ENCODE data around the gene ACSL5.
"Not testable (repeated sequence)": the region's sequence is repeated elsewhere in the genome, so short reads cannot be mapped to it uniquely, and the experiment has no call there.

The ACSL5 gene

DNA sequence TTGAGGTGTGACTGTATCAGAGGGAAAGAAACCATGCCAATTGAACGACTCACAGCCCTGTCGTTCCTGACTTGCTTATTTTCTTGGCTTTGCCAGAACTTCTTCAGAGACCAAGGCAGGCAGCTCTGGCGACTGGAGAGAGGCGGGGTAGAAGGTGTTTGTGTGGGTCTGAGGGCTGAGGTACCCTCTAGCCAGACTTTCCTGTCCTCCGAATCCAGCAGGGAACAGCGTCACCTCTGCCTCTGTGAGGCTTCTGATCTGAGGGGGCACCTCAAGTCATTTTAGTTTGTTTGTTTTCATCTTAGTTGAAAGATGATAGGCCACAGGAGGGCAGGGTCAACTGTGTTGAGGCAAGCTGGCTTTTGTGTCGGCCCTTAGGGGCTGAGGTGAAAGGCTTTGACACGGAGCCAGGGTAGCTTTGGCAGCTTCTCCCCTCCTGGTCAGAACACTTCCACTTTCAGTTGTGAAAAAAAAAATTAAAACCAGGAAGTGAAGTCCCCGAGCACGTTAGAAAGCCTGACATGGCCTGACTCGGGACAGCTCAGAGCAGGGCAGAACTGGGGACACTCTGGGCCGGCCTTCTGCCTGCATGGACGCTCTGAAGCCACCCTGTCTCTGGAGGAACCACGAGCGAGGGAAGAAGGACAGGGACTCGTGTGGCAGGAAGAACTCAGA lies 1.9 kb downstream of the ACSL5 start:
- no peak for DNase-seq

DNA sequence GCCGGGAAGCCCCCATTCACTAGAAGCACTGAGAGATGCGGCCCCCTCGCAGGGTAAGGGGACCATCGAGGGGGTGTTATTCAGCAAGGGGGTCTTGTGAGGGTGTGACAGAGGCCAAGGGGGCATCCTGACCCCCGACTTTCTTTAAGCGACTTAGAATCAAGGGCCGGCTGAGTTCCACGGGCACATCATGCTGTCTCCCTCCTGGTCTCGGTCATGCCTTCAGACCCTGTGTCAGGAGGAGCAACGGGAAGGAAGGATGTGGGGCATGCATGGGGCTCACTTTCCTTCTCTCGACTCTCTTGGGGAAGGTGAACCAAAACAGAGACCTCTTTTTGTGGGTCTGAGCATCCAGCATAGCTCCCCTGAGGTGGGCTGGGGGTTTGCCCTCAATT lies 2.5 kb downstream of the ACSL5 start:
- DNase-seq: no peak

DNA sequence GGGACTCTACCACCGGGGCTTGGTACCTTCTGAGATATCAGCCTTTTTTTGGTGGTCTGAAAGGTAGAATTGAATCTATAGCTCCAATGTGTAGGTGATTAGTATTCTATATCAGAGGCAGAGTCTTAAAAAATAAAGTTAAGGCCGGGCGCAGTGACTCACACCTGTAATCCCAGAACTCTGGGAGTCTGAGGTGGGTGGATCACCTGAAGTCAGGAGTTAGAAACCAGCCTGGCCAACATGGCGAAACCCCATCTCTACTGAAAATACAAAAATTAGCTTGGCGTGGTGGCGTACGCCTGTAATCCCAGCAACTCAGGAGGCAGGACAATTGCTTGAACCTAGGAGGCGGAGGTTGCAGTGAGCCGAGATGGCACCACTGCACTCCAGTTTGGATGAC lies 3.2 kb downstream of the ACSL5 start:
- DNase-seq: not testable (repeated sequence)

DNA sequence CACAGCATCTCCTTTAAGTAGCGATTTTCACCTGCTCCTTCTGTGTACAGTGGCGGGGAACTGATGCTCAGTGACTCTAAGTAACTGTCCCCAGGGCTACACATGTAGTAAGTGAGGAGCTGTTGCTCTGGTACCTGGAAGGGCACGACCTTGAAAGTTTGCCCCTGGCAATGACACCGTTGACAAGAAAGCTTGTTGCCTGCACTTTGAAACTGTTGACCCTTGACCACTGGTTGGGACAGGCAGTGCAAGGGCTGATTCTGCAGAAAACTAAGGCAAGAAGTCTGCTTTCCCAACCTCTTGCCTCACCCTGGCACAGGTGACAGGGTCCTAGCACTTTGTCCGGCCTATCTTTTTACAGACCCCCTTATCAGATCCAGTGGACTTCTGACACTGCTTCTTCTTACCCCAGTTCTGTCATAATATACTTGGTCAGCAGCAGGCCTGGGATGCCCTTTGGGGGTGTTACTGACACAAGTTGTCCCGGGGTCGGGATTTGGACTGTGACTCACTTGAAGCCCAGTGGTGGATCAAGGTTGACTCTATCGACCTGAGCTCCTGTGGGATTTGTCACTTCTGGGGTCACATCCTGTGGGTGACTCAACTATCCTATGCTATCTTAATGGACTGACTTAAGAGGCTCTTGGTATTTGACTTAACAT lies 5.8 kb downstream of the ACSL5 start:
- no peak for DNase-seq

DNA sequence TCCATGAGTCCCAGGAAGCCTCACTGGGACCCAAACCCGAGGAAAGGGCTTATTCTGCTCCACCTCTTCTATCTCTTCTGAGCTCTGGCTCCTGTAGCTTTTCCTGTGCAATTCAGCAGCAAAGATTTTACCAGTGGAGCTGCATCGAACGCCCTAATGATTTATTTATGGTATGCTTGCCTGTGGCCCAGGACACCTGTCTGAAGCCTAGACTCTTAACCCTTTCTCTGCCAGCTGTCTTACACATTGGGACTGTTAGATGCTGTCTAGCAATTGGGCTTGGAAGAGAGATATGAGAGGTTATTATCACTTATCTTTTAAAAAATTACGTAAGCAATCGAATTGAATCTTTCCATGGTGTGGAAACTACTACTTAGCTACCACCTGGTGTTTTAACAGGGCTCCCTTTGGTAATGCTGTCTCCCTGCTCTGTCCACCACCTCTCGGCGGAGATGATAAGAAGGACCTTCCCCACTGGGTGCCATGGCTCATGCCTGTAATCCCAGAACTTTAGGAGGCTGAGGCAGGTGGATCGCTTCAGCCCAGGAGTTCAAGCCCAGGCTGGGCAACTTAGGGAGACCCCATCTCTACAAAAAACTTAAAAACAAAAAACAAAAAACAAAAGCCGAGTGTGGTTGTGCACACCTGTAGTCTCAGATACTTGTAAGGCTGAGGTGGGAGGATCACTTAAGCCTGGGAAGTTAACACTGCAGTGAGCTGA lies 8.8 kb downstream of the ACSL5 start:
- no peak for DNase-seq

DNA sequence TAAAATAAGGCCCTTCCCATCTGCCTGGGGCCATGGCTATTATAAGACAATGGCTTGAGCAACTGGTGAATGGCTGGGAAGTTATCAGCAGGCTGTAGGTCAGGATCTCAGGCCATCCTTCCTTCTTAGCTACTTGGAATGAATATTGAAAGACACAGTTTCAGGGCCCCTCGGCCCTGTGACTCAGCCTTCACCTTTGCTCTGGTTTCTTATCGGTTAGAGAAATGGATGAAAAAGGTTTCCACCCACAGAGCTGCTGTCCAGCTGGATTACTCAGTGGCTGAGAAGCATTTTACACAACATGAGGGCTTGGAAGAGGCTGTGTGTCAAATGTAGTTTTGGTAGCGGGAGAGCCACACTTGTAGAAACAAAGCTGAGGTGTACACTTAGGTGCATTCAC lies 9.4 kb downstream of the ACSL5 start:
- DNase-seq: no peak

DNA sequence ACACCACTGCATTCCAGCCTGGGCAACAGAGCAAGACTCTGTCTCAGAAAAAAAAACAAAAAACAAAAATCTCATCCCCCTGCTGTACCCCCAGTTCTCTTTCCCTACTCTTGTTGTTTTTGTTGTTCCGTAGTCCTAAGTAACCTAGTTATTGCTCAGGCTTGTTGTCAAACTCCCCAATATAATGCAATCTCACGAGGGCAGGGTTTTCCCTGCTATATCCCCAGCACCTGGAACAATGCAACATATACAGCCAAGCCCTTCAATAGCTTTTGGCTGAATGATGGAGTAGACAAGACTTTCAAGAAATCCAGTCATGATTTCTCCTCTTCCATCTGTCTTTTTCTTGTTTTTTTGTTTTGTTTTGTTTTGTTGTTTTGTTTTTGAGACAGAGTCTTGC lies 10.2 kb downstream of the ACSL5 start:
- no peak for DNase-seq

DNA sequence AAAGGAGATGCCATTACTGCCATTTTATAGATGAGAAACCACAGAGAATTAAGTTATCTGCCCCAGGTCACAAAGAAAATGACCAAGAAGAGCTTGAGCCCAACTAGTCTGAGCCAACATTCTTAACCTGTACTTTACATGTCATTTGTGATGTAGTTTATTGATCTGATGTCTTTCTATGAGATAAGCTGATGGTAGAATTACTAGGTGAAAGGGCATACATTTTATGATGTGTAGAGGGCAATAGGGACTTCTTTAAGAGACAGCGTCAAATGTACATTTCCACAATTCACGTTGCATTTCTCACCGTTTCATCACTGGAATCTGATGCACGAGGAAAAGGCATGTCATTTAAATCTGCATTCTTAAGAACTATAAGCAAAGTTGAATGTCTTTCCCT lies 11.3 kb downstream of the ACSL5 start:
- DNase-seq: no peak

DNA sequence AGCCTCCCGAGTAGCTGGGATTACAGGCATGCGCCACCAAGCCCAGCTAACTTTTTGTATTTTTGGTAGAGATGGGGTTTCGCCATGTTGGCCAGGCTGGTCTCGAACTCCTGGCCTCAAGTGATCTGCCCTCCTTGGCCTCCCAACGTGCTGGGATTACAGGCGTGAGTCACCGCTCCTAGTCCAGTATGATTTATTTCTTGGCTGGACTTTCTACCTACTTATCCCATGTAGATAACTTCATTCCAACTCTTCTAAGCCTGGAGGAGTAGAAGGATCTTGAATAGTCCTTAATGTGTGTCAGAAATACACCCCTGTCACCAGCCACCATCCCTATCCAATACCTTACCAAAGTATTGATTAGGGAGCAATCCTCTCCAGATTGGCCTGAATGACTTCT lies 14.1 kb downstream of the ACSL5 start:
- not testable (repeated sequence) for DNase-seq

DNA sequence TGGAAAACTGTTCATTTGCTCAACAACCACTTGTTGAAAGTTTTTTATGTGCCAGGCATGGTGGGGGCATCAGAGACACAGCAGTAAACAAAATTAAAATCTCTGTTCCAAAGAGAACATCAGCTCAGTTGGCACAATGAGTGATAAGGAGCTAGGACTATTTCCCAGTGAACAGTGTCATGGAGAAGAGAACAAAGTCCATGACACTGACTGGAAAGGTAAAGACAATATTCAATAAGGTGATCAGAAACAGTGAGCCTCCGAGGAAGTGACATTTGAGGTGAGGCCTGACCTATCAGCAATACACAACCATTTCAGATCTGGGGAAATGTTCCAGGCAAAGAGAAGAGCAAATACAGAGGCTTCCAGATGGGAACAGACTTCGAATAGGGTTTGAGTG lies 14.6 kb downstream of the ACSL5 start:
- no peak for DNase-seq

DNA sequence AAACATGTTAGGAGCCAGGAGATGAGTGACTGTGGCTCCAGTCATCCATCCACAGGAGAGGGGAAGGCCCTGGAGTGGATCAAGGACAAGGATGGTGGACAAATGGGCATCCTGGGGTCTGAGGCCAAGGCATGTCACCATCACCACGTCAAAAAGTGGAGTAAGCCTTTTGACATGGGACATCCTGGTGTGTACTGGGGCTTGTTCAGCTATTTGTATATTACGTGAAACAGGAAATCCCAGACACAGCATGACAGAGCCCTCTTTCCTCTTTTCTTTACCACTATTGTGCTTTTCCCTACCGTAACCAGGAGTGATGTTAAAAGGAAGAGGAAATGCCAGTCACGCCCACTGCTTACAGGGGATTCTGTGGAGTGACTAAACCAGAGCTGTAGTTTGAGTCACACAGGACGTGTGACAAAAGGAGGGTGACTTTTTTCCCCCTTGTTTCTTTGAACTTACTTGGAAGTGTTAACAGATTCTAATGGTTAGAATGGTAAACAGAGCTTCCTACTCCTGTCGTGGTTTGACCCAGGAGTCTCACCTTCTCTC lies 15.4 kb downstream of the ACSL5 start:
- no peak for DNase-seq

DNA sequence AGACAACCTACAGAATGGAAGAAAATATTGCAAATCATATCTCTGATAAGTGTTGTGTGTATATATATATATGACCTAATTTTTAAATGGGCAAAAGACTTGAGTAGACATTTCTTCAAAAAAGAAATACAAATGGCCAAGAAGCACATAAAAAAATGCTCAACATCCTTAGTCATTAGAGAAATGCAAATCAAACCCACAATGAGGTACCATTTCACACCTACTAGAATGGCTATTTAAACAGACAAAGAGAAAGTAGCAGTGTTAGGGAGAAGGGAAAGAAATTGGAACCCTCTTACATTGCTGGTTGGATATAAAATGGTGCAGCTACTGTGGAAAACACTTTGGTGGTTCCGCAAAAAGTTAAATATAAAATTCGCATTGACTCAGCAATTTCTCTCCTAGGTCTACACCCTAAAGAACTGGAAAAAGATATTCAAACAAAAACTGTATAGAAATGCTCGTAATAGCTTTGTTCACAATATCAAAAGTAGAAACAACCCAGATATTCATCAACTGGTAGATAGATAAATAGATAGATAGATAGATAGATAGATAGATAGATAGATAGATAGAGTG lies 16.3 kb downstream of the ACSL5 start:
- DNase-seq: no peak

DNA sequence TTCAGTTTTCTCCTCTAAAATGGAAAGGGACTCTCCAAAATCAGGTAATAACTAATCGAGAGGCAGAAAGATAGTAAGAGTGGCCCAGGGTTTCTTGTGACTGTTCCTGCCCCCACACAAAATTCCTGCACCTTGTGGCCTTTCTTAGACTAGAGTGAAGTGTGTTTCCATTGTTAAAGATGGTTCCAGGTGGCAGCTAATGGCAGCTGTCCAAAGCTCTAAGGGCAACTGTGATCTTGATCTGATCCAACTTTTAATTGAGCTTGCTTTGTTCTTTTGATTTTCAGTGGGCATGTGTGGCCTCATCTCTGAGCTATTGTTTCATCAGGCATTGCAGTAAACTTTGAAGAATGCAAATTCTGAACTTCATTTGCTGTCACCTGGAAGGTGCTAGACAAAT lies 19.4 kb downstream of the ACSL5 start:
- DNase-seq: no peak

DNA sequence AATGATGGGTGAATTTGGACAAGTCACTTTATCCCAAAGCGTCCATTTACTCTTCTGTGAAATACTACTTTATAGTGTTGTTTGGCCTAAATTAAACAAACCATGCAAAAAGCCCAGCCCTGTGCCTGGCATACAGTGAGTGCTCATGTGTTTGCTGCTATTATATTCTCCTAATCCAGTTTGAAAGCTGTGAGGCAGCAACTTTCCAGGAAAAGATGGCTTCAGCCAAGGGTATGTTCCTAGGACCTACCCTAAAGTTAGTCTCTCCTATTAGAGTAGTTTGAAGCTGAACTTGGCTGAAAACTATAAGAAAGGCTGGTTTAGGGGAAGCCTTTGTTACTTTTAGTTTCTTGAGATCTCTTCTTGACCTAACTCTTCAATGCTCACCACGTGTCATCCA lies 19.9 kb downstream of the ACSL5 start:
- DNase-seq: no peak

DNA sequence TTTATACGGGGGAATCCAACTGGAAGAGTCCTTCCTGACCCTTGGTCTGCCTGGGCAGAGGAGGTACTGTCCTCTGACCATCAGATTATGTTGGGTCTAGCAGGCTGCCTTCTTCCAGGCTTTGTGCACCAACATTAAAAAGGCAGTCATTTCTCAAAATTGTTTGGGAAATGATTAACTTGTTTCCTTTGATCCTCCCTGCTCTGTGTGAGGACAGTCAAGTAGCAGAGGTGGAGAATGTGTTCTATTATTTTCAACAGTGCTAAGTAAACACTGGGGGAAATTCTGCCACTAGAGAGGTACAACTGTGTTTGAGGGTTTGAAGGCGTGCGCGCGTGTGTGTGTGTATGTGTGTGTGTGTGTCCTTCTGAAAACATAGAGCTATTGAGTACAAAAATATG lies 20.6 kb downstream of the ACSL5 start:
- DNase-seq: no peak

DNA sequence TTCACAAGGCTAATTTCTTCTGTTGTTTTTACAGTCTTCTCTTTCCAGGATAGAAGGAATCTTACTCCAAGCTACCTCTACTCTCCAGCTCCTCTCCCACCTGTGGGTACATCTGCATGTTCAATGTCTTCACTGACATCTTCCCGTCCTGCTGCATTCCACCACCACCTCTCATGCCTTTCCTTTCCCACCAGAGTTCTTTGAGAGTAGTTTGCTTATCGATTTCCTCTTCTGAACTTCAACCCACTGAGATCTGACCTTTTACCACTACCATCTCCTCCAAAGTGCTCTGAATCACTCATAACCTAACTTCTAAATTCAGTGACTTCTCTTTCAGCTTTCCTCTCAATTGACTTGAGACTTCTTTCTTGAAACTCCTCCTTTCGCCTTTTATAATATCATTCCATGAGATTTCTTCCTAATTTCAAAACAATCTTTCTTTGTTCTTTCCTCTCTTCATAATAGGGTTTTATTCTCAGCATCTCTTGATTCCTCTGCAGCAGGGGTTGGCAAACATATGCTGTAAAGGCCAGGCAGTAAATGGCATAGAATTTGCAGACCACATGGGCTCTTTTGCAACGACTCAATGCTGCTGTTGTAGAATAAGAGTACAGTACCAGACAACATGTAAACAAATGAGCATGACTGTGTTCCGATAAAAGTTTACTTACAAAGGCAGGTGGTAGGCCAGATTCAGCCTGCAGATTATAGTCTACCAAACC lies 22.1 kb downstream of the ACSL5 start:
- DNase-seq: no peak

DNA sequence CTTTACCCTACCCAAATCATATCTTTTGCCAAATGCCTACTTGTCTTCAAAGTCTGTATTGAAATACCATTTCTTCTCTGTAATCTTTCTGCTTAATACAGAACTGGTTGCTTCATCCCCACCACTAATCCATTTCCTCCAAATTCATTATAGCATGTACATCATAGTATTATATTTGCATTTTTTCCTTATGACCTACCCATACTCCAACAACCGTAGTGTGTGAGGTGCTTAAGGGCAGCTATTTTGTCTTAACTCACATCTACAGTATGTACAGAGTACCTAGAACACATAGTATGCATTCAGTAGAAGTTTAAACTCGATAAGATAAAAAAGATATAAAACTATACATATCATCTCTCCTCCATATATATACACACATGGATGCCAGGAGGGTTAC lies 23.7 kb downstream of the ACSL5 start:
- DNase-seq: no peak

DNA sequence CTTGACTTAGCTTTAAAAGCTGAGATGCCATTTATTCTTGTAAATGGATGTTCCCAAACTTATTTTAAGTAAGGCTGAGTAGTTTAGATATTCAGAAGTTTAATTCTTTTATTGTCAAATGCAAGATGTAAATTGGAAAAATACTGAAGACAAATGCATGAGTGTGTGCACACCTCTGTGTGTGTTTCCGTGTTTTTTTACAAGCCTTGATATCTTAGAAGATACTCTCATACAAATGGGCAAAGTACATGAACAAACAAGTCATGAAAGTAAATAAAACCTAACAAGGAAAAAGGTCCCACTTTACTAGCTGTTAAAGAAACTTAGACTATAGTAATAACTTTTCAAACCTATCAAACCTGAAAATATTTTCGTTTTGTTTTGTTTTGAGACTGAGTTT lies 29.0 kb downstream of the ACSL5 start:
- DNase-seq: no peak

DNA sequence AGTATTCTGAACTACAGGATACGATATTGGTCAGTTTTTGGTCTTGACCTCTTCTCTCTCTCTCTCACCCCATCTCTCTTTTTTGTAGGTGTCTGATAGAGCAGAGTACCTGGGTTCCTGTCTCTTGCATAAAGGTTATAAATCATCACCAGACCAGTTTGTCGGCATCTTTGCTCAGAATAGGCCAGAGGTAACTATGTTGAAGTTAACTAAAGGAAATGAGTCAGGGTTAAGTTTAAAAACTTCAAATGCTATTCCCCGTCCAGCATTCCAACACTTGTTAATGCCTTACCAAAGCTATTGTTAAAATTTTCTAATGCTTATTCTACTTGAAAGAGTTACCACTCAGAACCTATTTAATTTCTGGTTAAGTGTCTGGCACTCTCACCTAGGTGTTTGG lies 30.7 kb downstream of the ACSL5 start:
- no peak for DNase-seq

DNA sequence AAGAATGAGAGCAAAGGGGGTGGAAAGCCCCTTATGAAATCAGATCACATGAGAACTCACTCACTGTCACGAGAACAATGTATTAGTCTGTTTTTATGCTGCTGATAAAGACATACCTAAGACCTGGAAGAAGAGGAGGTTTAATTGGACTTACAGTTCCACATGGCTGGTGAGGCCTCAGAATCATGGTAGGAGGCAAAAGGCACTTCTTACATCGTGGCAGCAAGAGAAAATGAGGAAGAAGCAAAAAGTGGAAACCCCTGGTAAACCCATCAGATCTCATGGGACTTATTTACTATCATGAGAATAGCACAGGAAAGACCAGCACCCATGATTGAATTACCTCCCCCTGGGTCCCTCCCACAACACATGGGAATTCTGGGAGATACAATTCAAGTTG lies 32.9 kb downstream of the ACSL5 start:
- not testable (repeated sequence) for DNase-seq

DNA sequence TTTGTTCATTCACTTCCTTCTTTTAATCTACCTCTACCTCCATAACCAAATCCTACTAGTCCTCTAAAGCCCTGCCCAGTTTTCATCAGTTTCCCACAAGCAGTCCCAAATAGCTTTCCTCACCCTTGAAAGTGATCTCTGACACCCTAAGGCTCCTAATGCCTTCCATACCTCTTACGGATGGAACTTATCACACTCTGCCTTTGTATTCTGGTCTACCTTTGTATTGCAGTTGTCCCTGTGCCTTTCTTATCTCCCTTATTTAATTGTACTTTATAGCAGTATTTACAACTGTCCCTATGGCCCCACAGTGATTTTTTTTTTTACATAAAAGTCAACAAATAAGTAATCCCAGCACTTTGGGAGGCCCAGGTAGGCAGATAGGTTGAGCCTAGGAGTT lies 33.8 kb downstream of the ACSL5 start:
- DNase-seq: no peak

DNA sequence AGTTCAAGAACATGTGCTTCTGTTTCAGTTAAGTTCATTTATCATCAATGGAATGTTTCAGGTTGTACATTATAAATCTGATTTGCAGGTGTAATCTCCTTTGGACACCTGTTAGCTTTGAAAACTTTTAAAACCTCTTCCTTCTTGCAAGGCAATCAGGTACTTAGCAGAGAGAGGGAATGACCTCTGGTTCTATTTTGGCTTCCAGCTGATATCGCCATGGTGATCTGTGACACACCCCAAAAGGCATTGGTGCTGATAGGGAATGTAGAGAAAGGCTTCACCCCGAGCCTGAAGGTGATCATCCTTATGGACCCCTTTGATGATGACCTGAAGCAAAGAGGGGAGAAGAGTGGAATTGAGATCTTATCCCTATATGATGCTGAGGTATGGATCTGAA lies 35.4 kb downstream of the ACSL5 start:
- DNase-seq: no peak

DNA sequence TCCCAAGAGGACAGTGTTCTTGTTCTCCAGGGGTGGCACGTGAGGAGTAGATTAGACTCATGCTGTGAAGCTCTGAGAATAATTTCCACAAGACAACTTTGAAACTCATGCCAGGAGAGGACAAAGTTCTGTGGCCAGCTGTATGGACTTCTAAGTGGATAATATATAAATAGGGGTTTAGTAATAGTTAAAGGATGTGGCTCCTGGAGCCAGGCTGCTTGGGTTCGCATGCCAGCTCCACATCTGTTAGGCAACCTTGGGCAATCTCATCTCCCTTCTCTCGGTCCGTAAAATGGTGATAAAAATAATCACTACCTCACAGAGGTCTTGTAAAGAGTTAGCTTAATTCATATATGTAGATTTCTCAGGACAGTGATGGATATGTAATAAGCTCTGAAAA lies 35.8 kb downstream of the ACSL5 start:
- DNase-seq: no peak
